GM23338 (cell line): ENCODE data around the gene LSM3. TPM values are rescaled to one million over a fixed set of nuclear protein-coding genes. Genes with fewer than 3 reads are reported as not detected.

Experiments used
- ATAC-seq: fragments of 200-7000 bp; cut with Tn5 transposase; 3 replicates; pipeline ENCODE4 v1.9.1; 2020
- DNase-seq: peaks from one replicate; pipeline ENCODE4 v3.0.0-alpha.2; 2015; ENCODE audit warnings: low spot score
- H2AFZ ChIP-seq: fragments of 200-600 bp; sonication (generic); 2 replicates; pipeline ENCODE4 v1.8.0; 2016; ENCODE audit warnings: antibody characterized with exemption, mild to moderate bottlenecking, moderate library complexity
- H3F3A ChIP-seq: fragments of 200-600 bp; sonication (generic); replicated peaks from 2 replicates; pipeline ENCODE4 v1.8.0; 2017; ENCODE audit warnings: antibody characterized with exemption, mixed run types, low read depth
- H3K27ac ChIP-seq: fragments of 200-600 bp; sonication (generic); 2 replicates; pipeline ENCODE4 v1.6.1; 2016; ENCODE audit warnings: low read depth
- H3K27me3 ChIP-seq: fragments of 200-600 bp; sonication (generic); 2 replicates; pipeline ENCODE4 v1.8.0; 2016; ENCODE audit warnings: mild to moderate bottlenecking, mixed run types, moderate library complexity; ENCODE audit not compliant: insufficient read depth
- H3K36me3 ChIP-seq: fragments of 200-600 bp; sonication (generic); 2 replicates; pipeline ENCODE4 v1.8.0; 2016; ENCODE audit warnings: mild to moderate bottlenecking; ENCODE audit not compliant: insufficient read depth
- H3K4me1 ChIP-seq: fragments of 200-600 bp; sonication (generic); 2 replicates; pipeline ENCODE4 v1.8.0; 2016; ENCODE audit warnings: mild to moderate bottlenecking, moderate library complexity; ENCODE audit not compliant: insufficient read depth
- H3K4me2 ChIP-seq: fragments of 200-600 bp; sonication (generic); 2 replicates; pipeline ENCODE4 v1.7.1; 2017; ENCODE audit warnings: mixed run types
- H3K4me3 ChIP-seq: fragments of 200-600 bp; sonication (generic); 2 replicates; pipeline ENCODE4 v1.6.1; 2016; ENCODE audit warnings: mixed run types
- H3K79me2 ChIP-seq: fragments of 200-600 bp; sonication (generic); replicated peaks from 2 replicates; pipeline ENCODE4 v1.8.0; 2017; ENCODE audit warnings: mild to moderate bottlenecking; ENCODE audit not compliant: insufficient read depth
- H3K9me2 ChIP-seq: fragments of 200-600 bp; sonication (generic); 2 replicates; pipeline ENCODE4 v1.8.0; 2017; ENCODE audit not compliant: insufficient read depth
- H4K20me1 ChIP-seq: fragments of 200-600 bp; sonication (generic); replicated peaks from 2 replicates; pipeline ENCODE4 v1.8.0; 2017; ENCODE audit warnings: mild to moderate bottlenecking; ENCODE audit not compliant: insufficient read depth
- H3K27ac Mint-ChIP-seq: 2 replicates; pipeline ENCODE4 v1.8.0; 2020; ENCODE audit warnings: inconsistent platforms, mild to moderate bottlenecking, moderate library complexity, mixed read lengths
- H3K27me3 Mint-ChIP-seq: 3 replicates; pipeline ENCODE4 v1.8.0; 2022; ENCODE audit warnings: low read depth, mild to moderate bottlenecking, moderate library complexity, mixed read lengths, inconsistent platforms; ENCODE audit not compliant: insufficient read depth, poor library complexity
- H3K36me3 Mint-ChIP-seq: 3 replicates; pipeline ENCODE4 v1.8.0; 2021; ENCODE audit warnings: low read depth, mild to moderate bottlenecking, inconsistent platforms, moderate library complexity, mixed read lengths
- H3K4me1 Mint-ChIP-seq: 3 replicates; pipeline ENCODE4 v1.8.0; 2020; ENCODE audit warnings: mild to moderate bottlenecking, inconsistent platforms, mixed read lengths
- H3K4me3 Mint-ChIP-seq: 3 replicates; pipeline ENCODE4 v1.8.0; 2021; ENCODE audit warnings: moderate library complexity, mild to moderate bottlenecking, inconsistent platforms, mixed read lengths
- H3K9me3 Mint-ChIP-seq: 3 replicates; pipeline ENCODE4 v1.8.0; 2020; ENCODE audit warnings: moderate library complexity, mild to moderate bottlenecking, inconsistent platforms, mixed read lengths
- CREB1 ChIP-seq: fragments of 250-450 bp; sonication (Bioruptor Pico); IDR thresholded peaks from 2 replicates; pipeline ENCODE4 v1.5.0; 2020; ENCODE audit warnings: low read depth, mild to moderate bottlenecking, moderate library complexity
- EZH2 ChIP-seq: fragments of 200-600 bp; sonication (generic); IDR thresholded peaks from one replicate; pipeline ENCODE4 v1.8.0; 2017; ENCODE audit warnings: antibody characterized with exemption, mild to moderate bottlenecking, low read depth; ENCODE audit not compliant: unreplicated experiment
- EZH2phosphoT487 ChIP-seq: fragments of 200-600 bp; sonication (generic); IDR thresholded peaks from one replicate; pipeline ENCODE4 v1.8.1; 2018; ENCODE audit warnings: antibody characterized with exemption; ENCODE audit not compliant: unreplicated experiment
- JUNB ChIP-seq: IDR thresholded peaks from one replicate; pipeline ENCODE4 v1.6.1; 2016; ENCODE audit warnings: antibody characterized with exemption; ENCODE audit not compliant: unreplicated experiment
- NANOG ChIP-seq: IDR thresholded peaks from 2 replicates; pipeline ENCODE4 v1.6.1; 2016; ENCODE audit warnings: antibody characterized with exemption, borderline replicate concordance
- POLR2AphosphoS5 ChIP-seq: IDR thresholded peaks from 2 replicates; pipeline ENCODE4 v1.6.1; 2016; ENCODE audit warnings: antibody characterized with exemption, low read depth
- STAT1 ChIP-seq: IDR thresholded peaks from one replicate; pipeline ENCODE4 v1.6.1; 2016; ENCODE audit warnings: antibody characterized with exemption; ENCODE audit not compliant: unreplicated experiment
- ZNF114 ChIP-seq: fragments of 250-450 bp; sonication (Bioruptor Pico); IDR thresholded peaks from 2 replicates; pipeline ENCODE4 v1.5.0; 2020; ENCODE audit warnings: mild to moderate bottlenecking, moderate library complexity
- ZNF331 ChIP-seq: fragments of 250-450 bp; sonication (Bioruptor Pico); IDR thresholded peaks from 2 replicates; pipeline ENCODE4 v1.5.0; 2020; ENCODE audit warnings: low read depth, mild to moderate bottlenecking, moderate library complexity
- polyA plus RNA-seq: library from polyadenylated mRNA; unstranded; fragments of >200 nt; fragmentation: Nextera tagmentation; extraction: Ambion mirVana; gene quantifications from 2 replicates; pipeline ENCODE4 v1.2.1, GENCODE V29; 2016
- total RNA-seq: library from RNA; depleted of rRNA; stranded (reverse); fragments of >200 nt; shearing (Covaris generic); gene quantifications from 2 replicates; pipeline ENCODE4 v1.2.3, GENCODE V29; 2014
- TF ChIP-seq, protein P1 (sequence below): fragments of 250-450 bp; sonication (Bioruptor Pico); IDR thresholded peaks from 2 replicates; pipeline ENCODE4 v1.5.0; 2020; ENCODE audit warnings: mild to moderate bottlenecking, moderate library complexity
- TF ChIP-seq, protein P2 (sequence below): IDR thresholded peaks from one replicate; pipeline ENCODE4 v1.6.1; 2018; ENCODE audit warnings: antibody characterized with exemption; ENCODE audit not compliant: unreplicated experiment
- TF ChIP-seq, protein P3 (sequence below): IDR thresholded peaks from 2 replicates; pipeline ENCODE4 v1.6.1; 2016; ENCODE audit warnings: antibody characterized with exemption
- TF ChIP-seq, protein P4 (sequence below), 2 experiments: fragments of 200-600 bp in 1 of 2; sonication (generic) in 1 of 2; conservative IDR thresholded peaks; 2 replicates each; pipeline versions ENCODE4 v1.5.1 to v1.6.1; 2016 to 2017; ENCODE audit warnings: antibody characterized with exemption in 2 of 2, low read depth in 2 of 2, mild to moderate bottlenecking in 2 of 2, moderate library complexity in 1 of 2

The LSM3 gene
- total and polyA plus RNA-seq, 2 experiments from 2014 or later: 20.1 to 71.5 TPM

DNA sequence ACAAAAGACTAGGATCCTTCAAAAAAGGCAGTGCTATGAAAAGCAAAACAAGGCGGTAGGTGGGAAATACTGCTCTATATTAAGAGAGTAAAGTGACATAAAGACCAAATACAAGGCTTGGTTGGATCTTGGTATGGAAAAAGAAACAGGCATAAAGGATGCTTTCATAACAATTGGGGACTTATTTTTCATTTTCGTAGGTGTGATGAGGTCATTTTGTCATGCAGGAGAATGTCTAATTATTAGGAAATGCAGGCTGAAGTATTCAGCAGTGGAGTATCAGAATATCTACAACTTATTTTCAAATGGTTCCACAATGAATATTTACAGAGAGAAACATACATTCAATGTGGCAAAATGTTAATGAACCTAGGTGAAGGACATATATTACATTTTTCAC lies 9.2 kb upstream of the LSM3 start:
- Histone ChIP-seq H3K9me2 (no peaks in the 10 kb centered on the region), H3K27me3 (no peaks in the 10 kb centered on the region), H4K20me1 (peaks cover 3% of the 10 kb centered on the region; the same call in 1 of the 2 replicates), H3K79me2 (peaks cover 7% of the 10 kb centered on the region), H3K27ac (no peak overlapping the region), H3F3A (no peaks in the 10 kb centered on the region), H3K4me3 (no peak overlapping the region), H2AFZ (no peak overlapping the region), H3K4me2 (no peak overlapping the region), H3K4me1 (no peaks in the 10 kb centered on the region), H3K36me3 (peaks cover 44% of the 10 kb centered on the region)
- Mint-ChIP-seq H3K4me1 (no peaks in the 10 kb centered on the region), H3K36me3 (peaks cover 70% of the 10 kb centered on the region), H3K27me3 (peaks cover 2% of the 10 kb centered on the region), H3K27ac (no peak overlapping the region), H3K9me3 (no peaks in the 10 kb centered on the region), H3K4me3 (no peak overlapping the region)
- TF ChIP-seq NANOG (no peak), ZNF331 (CRISPR knock-in tag) (no peak), STAT1 (no peak), CREB1 (CRISPR knock-in tag) (no peak), JUNB (no peak), EZH2phosphoT487 (no peak), POLR2AphosphoS5 (no peak), EZH2 (no peak), ZNF114 (CRISPR knock-in tag) (no peak)
- TF ChIP-seq, protein P1, sequence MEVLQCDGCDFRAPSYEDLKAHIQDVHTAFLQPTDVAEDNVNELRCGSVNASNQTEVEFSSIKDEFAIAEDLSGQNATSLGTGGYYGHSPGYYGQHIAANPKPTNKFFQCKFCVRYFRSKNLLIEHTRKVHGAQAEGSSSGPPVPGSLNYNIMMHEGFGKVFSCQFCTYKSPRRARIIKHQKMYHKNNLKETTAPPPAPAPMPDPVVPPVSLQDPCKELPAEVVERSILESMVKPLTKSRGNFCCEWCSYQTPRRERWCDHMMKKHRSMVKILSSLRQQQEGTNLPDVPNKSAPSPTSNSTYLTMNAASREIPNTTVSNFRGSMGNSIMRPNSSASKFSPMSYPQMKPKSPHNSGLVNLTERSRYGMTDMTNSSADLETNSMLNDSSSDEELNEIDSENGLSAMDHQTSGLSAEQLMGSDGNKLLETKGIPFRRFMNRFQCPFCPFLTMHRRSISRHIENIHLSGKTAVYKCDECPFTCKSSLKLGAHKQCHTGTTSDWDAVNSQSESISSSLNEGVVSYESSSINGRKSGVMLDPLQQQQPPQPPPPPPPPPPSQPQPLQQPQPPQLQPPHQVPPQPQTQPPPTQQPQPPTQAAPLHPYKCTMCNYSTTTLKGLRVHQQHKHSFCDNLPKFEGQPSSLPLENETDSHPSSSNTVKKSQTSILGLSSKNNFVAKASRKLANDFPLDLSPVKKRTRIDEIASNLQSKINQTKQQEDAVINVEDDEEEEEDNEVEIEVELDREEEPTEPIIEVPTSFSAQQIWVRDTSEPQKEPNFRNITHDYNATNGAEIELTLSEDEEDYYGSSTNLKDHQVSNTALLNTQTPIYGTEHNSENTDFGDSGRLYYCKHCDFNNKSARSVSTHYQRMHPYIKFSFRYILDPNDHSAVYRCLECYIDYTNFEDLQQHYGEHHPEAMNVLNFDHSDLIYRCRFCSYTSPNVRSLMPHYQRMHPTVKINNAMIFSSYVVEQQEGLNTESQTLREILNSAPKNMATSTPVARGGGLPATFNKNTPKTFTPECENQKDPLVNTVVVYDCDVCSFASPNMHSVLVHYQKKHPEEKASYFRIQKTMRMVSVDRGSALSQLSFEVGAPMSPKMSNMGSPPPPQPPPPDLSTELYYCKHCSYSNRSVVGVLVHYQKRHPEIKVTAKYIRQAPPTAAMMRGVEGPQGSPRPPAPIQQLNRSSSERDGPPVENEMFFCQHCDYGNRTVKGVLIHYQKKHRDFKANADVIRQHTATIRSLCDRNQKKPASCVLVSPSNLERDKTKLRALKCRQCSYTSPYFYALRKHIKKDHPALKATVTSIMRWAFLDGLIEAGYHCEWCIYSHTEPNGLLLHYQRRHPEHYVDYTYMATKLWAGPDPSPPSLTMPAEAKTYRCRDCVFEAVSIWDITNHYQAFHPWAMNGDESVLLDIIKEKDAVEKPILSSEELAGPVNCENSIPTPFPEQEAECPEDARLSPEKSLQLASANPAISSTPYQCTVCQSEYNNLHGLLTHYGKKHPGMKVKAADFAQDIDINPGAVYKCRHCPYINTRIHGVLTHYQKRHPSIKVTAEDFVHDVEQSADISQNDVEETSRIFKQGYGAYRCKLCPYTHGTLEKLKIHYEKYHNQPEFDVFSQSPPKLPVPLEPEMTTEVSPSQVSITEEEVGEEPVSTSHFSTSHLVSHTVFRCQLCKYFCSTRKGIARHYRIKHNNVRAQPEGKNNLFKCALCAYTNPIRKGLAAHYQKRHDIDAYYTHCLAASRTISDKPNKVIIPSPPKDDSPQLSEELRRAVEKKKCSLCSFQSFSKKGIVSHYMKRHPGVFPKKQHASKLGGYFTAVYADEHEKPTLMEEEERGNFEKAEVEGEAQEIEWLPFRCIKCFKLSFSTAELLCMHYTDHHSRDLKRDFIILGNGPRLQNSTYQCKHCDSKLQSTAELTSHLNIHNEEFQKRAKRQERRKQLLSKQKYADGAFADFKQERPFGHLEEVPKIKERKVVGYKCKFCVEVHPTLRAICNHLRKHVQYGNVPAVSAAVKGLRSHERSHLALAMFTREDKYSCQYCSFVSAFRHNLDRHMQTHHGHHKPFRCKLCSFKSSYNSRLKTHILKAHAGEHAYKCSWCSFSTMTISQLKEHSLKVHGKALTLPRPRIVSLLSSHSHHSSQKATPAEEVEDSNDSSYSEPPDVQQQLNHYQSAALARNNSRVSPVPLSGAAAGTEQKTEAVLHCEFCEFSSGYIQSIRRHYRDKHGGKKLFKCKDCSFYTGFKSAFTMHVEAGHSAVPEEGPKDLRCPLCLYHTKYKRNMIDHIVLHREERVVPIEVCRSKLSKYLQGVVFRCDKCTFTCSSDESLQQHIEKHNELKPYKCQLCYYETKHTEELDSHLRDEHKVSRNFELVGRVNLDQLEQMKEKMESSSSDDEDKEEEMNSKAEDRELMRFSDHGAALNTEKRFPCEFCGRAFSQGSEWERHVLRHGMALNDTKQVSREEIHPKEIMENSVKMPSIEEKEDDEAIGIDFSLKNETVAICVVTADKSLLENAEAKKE (CRISPR knock-in tag): no peak
- TF ChIP-seq, protein P2, sequence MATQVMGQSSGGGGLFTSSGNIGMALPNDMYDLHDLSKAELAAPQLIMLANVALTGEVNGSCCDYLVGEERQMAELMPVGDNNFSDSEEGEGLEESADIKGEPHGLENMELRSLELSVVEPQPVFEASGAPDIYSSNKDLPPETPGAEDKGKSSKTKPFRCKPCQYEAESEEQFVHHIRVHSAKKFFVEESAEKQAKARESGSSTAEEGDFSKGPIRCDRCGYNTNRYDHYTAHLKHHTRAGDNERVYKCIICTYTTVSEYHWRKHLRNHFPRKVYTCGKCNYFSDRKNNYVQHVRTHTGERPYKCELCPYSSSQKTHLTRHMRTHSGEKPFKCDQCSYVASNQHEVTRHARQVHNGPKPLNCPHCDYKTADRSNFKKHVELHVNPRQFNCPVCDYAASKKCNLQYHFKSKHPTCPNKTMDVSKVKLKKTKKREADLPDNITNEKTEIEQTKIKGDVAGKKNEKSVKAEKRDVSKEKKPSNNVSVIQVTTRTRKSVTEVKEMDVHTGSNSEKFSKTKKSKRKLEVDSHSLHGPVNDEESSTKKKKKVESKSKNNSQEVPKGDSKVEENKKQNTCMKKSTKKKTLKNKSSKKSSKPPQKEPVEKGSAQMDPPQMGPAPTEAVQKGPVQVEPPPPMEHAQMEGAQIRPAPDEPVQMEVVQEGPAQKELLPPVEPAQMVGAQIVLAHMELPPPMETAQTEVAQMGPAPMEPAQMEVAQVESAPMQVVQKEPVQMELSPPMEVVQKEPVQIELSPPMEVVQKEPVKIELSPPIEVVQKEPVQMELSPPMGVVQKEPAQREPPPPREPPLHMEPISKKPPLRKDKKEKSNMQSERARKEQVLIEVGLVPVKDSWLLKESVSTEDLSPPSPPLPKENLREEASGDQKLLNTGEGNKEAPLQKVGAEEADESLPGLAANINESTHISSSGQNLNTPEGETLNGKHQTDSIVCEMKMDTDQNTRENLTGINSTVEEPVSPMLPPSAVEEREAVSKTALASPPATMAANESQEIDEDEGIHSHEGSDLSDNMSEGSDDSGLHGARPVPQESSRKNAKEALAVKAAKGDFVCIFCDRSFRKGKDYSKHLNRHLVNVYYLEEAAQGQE: no peak
- TF ChIP-seq, protein P3, sequence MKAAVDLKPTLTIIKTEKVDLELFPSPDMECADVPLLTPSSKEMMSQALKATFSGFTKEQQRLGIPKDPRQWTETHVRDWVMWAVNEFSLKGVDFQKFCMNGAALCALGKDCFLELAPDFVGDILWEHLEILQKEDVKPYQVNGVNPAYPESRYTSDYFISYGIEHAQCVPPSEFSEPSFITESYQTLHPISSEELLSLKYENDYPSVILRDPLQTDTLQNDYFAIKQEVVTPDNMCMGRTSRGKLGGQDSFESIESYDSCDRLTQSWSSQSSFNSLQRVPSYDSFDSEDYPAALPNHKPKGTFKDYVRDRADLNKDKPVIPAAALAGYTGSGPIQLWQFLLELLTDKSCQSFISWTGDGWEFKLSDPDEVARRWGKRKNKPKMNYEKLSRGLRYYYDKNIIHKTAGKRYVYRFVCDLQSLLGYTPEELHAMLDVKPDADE: no peak
- TF ChIP-seq, protein P4, sequence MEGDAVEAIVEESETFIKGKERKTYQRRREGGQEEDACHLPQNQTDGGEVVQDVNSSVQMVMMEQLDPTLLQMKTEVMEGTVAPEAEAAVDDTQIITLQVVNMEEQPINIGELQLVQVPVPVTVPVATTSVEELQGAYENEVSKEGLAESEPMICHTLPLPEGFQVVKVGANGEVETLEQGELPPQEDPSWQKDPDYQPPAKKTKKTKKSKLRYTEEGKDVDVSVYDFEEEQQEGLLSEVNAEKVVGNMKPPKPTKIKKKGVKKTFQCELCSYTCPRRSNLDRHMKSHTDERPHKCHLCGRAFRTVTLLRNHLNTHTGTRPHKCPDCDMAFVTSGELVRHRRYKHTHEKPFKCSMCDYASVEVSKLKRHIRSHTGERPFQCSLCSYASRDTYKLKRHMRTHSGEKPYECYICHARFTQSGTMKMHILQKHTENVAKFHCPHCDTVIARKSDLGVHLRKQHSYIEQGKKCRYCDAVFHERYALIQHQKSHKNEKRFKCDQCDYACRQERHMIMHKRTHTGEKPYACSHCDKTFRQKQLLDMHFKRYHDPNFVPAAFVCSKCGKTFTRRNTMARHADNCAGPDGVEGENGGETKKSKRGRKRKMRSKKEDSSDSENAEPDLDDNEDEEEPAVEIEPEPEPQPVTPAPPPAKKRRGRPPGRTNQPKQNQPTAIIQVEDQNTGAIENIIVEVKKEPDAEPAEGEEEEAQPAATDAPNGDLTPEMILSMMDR (conservative IDR thresholded peaks at IDR 0.05; ENCODE audit: low read depth in 2 of 2): no peak
- no peak for DNase-seq
- no peak for ATAC-seq
